Measurements from ENCODE around the gene HMGXB3.
A peak's percentile ranks its signal among the peaks of the same experiment; 100 is the strongest.

HMGXB3 gene

DNA sequence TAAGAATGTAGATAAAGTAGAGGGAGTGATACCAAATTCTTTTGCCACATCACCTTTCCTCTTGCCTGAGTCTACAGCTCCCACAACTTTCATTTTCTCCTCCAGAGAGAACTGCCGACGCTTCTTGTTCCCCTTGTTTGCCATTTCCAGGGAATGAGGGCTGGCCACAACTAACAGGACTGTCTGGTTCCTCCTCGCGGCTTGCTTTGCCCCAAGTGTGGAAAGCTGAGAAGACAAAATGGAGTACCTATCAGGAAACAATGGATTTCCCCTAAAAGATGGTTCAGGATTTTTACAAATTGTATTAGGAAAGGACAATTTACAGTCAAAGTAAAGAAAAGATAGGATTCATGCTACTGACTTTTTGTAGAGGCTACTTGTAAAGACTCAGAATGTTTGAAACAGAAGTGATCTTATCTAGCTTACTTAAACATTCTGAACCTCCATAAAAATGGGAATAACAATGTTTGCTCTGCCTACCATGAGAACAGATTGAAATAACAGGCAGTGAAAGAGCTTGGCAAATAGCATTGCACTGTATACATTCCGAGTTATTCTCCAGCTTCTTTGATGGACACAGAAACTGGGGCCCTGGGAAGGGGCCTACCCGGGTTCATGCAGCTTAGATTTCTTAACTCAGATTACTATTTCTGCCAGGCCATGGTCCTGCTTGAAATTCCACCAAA lies 4.2 kb upstream of the HMGXB3 start:
- H3K27ac ChIP-seq = no peak overlapping the region
- ChIA-PET CTCF (interaction anchor here (0.6 kb wide), 1 partner anchor 327 kb away, joined by 10 read pairs; no protein-coding TSS in a partner anchor), POLR2A (ENCODE audit: low non-redundant PET) (no interaction called here)
- no peak for DNase-seq (ENCODE audit: low spot score)
- TF ChIP-seq CTCF (conservative IDR thresholded peaks at IDR 0.05; ENCODE audit: low read depth) = no peak

DNA sequence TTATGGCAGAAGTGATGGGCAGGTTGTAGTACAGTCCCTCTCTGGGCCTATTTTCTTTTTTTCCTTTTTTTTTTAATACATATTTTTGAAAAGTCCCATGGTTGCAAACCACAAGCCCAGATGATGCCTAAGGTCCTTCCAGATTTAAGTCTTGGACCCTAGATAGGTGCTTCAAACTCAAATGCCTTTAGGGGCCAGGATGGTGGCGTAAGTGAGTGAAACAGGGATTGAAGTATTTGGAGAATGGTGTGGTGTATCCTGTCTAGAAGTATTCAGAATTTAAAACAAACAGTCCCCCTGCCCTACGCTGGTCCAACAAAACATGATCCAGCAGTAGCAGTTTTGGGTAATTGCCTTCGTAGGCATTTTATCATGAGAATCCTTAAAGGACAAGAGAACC lies 2.3 kb upstream of the HMGXB3 start:
- ChIA-PET CTCF (no interaction called here), POLR2A (ENCODE audit: low non-redundant PET) (no interaction called here)
- H3K27ac ChIP-seq = no peak overlapping the region

GRCh38 chr5:149999359-149999758 lies 1.2 kb upstream of the HMGXB3 start:
- no peak overlapping the region; the same call in 1 of the 2 replicates for H3K27ac ChIP-seq
- TF ChIP-seq CTCF (conservative IDR thresholded peaks at IDR 0.05; ENCODE audit: low read depth) = no peak
- DNase-seq (ENCODE audit: low spot score) = no peak
- POLR2A ChIA-PET (ENCODE audit: low non-redundant PET) = no interaction called here
- CTCF ChIA-PET = interaction anchor here (0.6 to 1.4 kb wide), 3 partner anchors 8 to 1557 kb away, joined by 3 to 8 read pairs (median 4); no protein-coding TSS in a partner anchor

More for the DNA sequence above, 2.3 kb upstream of the HMGXB3 start:
- no peak for TF ChIP-seq CTCF (conservative IDR thresholded peaks at IDR 0.05; ENCODE audit: low read depth)
- DNase-seq (ENCODE audit: low spot score) = no peak

DNA sequence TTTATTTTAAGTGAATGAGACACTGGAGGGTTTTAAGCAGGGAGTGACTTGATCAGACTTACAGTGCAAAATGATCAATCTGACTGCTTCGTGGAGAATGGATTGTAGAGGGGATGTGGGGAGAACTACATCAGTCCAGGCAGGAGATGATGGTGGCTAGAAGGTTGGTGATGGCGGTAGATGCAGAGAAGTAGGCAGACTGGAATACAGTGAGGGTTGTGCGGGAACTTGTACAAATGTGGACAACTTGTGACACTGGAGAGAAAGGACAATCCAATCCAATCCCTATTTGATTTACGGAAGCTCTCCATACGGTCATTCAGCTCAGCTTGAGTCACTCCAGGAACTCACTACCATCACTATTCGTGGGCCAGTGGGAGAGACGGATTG lies 678 bp upstream of the HMGXB3 start:
- POLR2A ChIA-PET (ENCODE audit: low non-redundant PET) = interaction anchor here (0.7 to 1.3 kb wide), 3 partner anchors 37 to 166 kb away, joined by 3 read pairs; no protein-coding TSS in a partner anchor

DNA sequence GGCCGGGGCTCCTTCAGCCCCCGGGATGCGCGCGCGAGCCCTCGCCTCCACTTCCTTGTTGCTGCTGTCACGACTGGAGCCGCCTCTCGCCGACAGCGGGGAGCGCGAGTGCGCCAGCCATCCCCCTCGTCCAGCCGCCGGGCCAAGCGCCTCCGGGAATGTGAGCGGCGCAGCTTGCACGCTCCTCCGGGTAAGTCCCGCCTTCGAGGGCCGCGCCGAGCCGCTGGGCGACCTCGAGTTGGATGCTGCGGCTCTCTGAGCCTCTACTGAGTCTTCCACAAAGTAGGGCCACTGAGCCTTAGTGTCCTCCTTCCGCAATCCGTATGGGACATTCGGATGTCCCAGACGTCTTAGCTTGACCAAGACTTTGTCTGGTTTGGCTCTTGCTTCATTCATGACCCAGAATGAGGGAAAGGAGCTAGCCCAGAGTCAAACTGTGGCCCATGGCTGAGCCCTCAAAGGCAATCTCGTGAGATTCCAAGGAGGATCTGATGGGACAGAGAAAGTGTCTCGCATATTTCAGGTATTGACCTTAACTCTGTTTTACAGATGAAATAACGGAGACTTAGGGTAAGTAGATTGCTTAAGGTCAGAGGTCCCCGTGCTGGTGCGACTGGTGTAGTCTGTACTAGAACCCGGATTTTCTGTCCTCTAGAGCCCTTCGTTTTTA lies 586 bp downstream of the HMGXB3 start:
- POLR2A ChIA-PET (ENCODE audit: low non-redundant PET) = interaction anchor here (0.7 to 1.3 kb wide), 3 partner anchors 20 to 167 kb away, joined by 3 read pairs; no protein-coding TSS in a partner anchor
- no peak for TF ChIP-seq CTCF (conservative IDR thresholded peaks at IDR 0.05; ENCODE audit: low read depth)
- peak overlapping the region; percentile 92 for H3K27ac ChIP-seq
- CTCF ChIA-PET = interaction anchor here (0.7 to 1.4 kb wide), 6 partner anchors 9 to 1221 kb away, joined by 3 to 5 read pairs (median 4); no protein-coding TSS in a partner anchor
- peak; percentile 54 for DNase-seq (ENCODE audit: low spot score)

More for the DNA sequence above, 678 bp upstream of the HMGXB3 start:
- H3K27ac ChIP-seq = peak overlapping the region; percentile 92
- TF ChIP-seq CTCF (conservative IDR thresholded peaks at IDR 0.05; ENCODE audit: low read depth) = no peak
- CTCF ChIA-PET = interaction anchor here (0.6 to 1.4 kb wide), 6 partner anchors 8 to 1557 kb away, joined by 3 to 8 read pairs (median 4); no protein-coding TSS in a partner anchor
- DNase-seq (ENCODE audit: low spot score) = no peak

GRCh38 chr5:150001660-150002486 lies 1.3 kb downstream of the HMGXB3 start:
- H3K27ac ChIP-seq = no peak overlapping the region; the same call in 1 of the 2 replicates
- DNase-seq (ENCODE audit: low spot score) = peak; percentile 87
- peak; percentile 77 for TF ChIP-seq CTCF (conservative IDR thresholded peaks at IDR 0.05; ENCODE audit: low read depth)
- CTCF ChIA-PET = interaction anchor here (0.6 to 1.4 kb wide), 5 partner anchors 8 to 365 kb away, joined by 3 to 5 read pairs (median 3); no protein-coding TSS in a partner anchor
- POLR2A ChIA-PET (ENCODE audit: low non-redundant PET) = no interaction called here
